Activated B cell treated with CpG ODN at 0.5 μM for 24 hours (primary cell): ENCODE results near the gene MEX3A. TPM values are rescaled to one million over a fixed set of nuclear protein-coding genes. Genes with fewer than 3 reads are reported as not detected.

ENCODE experiments used
- ATAC-seq: fragments of 200-7000 bp; cut with Tn5 transposase; one replicate; pipeline ENCODE4 v1.10.0; 2021; ENCODE audit warnings: low read depth, mild to moderate bottlenecking, moderate library complexity
- CTCF ChIA-PET: fragments of 350-600 bp; sonication (Branson Sonifier 250); formaldehyde crosslinking; loops from one replicate; lab custom pipeline; 2021; ENCODE audit warnings: antibody characterized with exemption; lab: Charles Lee
- POLR2A ChIA-PET: fragments of 350-600 bp; sonication (Branson Sonifier 250); formaldehyde crosslinking; loops from one replicate; lab custom pipeline; 2021; ENCODE audit warnings: antibody characterized with exemption; lab: Charles Lee
- DNase-seq: peaks from one replicate; pipeline ENCODE4 v3.0.0; 2022
- H3K27ac Mint-ChIP-seq: one replicate; pipeline ENCODE4 v1.8.0; 2020; ENCODE audit warnings: mixed read lengths
- H3K27me3 Mint-ChIP-seq: one replicate; pipeline ENCODE4 v1.8.0; 2021; ENCODE audit warnings: mixed read lengths
- H3K36me3 Mint-ChIP-seq: one replicate; pipeline ENCODE4 v1.8.0; 2021; ENCODE audit warnings: low read depth, mixed read lengths
- H3K4me1 Mint-ChIP-seq: one replicate; pipeline ENCODE4 v1.8.0; 2021; ENCODE audit warnings: mixed read lengths
- H3K4me3 Mint-ChIP-seq: one replicate; pipeline ENCODE4 v1.8.0; 2020; ENCODE audit warnings: mild to moderate bottlenecking, mixed read lengths
- H3K9me3 Mint-ChIP-seq: one replicate; pipeline ENCODE4 v1.8.0; 2020; ENCODE audit warnings: mixed read lengths
- intact Hi-C: fragments of 100-400 bp; cut with micrococcal nuclease; formaldehyde crosslinking; loops from one replicate; pipeline ENCODE4 v1.15.1; 2024
- total RNA-seq: library from RNA; stranded (reverse); gene quantifications from 2 replicates; pipeline ENCODE4 v1.2.3, GENCODE V29; 2022
- TF ChIP-seq, protein P1 (sequence below): fragments of 200-600 bp; IDR thresholded peaks from one replicate; pipeline ENCODE4 v1.8.0; 2022; ENCODE audit warnings: antibody characterized with exemption, mild to moderate bottlenecking

The MEX3A gene
- total RNA-seq, 1 donor from 2014 or later, result 0.47 TPM

DNA sequence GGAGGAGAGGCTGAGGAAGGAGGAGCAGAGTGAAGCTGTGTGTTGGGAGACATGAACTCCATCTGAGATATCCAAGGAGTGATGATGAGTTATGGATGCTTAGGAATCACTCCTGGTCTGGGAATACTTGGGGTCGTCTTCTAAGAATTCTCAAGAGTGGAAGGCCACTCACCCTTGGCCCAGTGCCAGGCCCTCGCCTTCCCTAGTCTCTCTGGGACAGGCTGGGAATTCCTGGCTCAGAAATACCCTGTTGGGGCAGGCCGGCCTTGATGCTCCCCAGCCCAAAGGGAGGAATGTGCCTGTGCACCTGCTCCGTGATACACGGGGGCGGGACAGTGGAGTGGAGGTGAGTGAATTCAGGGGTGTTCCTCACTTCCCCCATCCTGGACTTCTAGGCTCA, 19.6 kb upstream of the MEX3A start:
- ChIA-PET CTCF (interaction anchor here (13.7 kb wide), 1 partner anchor 29 kb away, joined by 422 read pairs; no protein-coding TSS in a partner anchor), POLR2A (interaction anchor here (7.8 kb wide), 1 partner anchor 13 kb away, joined by 78 read pairs; the partner anchor contains the start of gene LMNA)
- Mint-ChIP-seq H3K27me3 (no peaks in the 10 kb centered on the region), H3K4me3 (no peak overlapping the region), H3K4me1 (peaks cover 61% of the 10 kb centered on the region), H3K9me3 (no peaks in the 10 kb centered on the region), H3K36me3 (no peaks in the 10 kb centered on the region), H3K27ac (no peak overlapping the region)
- DNase-seq, result no peak
- intact Hi-C loops, result no loop called here
- TF ChIP-seq, protein P1, sequence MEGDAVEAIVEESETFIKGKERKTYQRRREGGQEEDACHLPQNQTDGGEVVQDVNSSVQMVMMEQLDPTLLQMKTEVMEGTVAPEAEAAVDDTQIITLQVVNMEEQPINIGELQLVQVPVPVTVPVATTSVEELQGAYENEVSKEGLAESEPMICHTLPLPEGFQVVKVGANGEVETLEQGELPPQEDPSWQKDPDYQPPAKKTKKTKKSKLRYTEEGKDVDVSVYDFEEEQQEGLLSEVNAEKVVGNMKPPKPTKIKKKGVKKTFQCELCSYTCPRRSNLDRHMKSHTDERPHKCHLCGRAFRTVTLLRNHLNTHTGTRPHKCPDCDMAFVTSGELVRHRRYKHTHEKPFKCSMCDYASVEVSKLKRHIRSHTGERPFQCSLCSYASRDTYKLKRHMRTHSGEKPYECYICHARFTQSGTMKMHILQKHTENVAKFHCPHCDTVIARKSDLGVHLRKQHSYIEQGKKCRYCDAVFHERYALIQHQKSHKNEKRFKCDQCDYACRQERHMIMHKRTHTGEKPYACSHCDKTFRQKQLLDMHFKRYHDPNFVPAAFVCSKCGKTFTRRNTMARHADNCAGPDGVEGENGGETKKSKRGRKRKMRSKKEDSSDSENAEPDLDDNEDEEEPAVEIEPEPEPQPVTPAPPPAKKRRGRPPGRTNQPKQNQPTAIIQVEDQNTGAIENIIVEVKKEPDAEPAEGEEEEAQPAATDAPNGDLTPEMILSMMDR, result no peak
- no peak for ATAC-seq

DNA sequence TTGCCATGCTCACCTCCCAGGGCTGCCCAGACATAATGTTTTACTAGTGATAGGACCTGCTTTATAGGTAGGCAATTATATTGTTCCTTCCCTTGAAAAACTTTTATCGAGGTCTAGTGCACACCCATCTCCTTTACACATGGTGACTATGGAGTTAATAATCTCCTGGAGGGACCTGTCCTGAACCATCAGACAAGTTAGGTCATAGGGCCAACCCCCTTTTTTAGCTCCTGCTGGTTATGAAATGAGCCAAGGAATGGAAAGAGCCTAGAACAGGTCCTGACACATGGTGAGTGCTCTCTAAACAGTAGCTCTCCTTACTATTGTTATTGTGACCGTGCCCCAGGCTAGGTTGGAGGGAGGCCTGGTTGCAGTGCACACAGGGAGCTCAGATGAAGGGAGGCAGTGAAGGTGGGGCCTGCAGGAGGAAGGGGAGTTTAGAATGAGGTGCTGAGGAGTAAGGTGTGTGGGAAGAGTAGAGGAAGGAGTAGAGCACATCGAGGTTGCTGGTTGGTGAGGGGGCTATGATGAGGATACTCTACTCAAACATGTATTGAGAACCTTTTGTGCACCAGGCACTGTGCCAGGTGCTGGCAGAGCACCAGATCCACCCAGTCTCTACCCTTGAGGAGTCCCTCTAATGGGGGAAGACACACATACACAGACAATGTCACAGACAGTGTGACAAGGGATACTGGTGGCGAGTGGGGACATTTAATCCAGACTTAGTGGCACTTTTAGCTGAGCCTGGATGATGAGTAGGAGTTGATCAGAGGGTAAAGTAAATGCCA, 18.1 kb upstream of the MEX3A start:
- peaks cover 60% of the 10 kb centered on the region for H3K4me1 Mint-ChIP-seq

GRCh38 chr1:156099282-156099681, 17.0 kb upstream of the MEX3A start:
- H3K4me1 Mint-ChIP-seq, result peaks cover 51% of the 10 kb centered on the region

More for the DNA sequence above, 18.1 kb upstream of the MEX3A start:
- no peak overlapping the region for H3K4me3 Mint-ChIP-seq
- no peaks in the 10 kb centered on the region for H3K9me3 Mint-ChIP-seq
- no peaks in the 10 kb centered on the region for H3K36me3 Mint-ChIP-seq
- TF ChIP-seq, protein P1, result no peak
- H3K27me3 Mint-ChIP-seq, result no peaks in the 10 kb centered on the region
- intact Hi-C loops, result no loop called here
- no peak for ATAC-seq
- CTCF ChIA-PET, result interaction anchor here (1.0 to 13.7 kb wide), 2 partner anchors 10 to 30 kb away, joined by 3 to 422 read pairs; no protein-coding TSS in a partner anchor
- no peak overlapping the region for H3K27ac Mint-ChIP-seq
- no peak for DNase-seq
- POLR2A ChIA-PET, result interaction anchor here (7.8 kb wide), 1 partner anchor 14 kb away, joined by 78 read pairs; the partner anchor contains the start of gene LMNA

DNA sequence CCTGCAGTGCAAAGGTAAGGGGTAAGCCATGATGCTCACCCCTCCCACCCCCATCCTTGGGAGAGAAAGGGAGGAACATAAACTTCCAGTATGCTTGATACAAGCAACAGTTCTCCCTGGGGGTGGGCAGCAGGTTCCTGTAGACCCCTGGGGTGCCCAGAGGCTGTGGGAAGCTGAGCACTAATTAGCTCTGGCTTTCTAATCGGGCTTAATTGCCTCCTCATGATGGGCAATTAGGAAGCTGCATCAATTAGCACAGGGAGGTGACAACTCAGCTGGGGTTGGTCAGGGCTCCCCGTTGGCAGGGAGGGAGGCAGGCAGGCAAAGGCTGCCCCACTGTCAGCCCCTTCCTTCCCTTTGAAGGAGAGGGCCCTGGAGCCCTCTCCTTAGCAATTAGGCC, 16.5 kb upstream of the MEX3A start:
- Mint-ChIP-seq H3K9me3 (no peaks in the 10 kb centered on the region), H3K4me1 (peaks cover 46% of the 10 kb centered on the region), H3K27me3 (no peaks in the 10 kb centered on the region), H3K36me3 (no peaks in the 10 kb centered on the region), H3K27ac (peak overlapping the region; percentile 99), H3K4me3 (no peak overlapping the region)
- TF ChIP-seq, protein P1, result no peak
- ChIA-PET CTCF (interaction anchor here (1.3 to 13.7 kb wide), 2 partner anchors 24 to 32 kb away, joined by 4 to 422 read pairs; no protein-coding TSS in a partner anchor), POLR2A (interaction anchor here (3.4 to 7.8 kb wide), 3 partner anchors 9 to 29 kb away, joined by 61 to 154 read pairs (median 78); partner anchors contain the start of gene LMNA)
- ATAC-seq (no peak), DNase-seq (no peak)
- intact Hi-C loops, result loop anchor here (5.0 kb wide), 1 partner anchor 114 kb away; the partner anchor contains the start of gene PMF1

More at GRCh38 chr1:156099282-156099681, 17.0 kb upstream of the MEX3A start:
- ChIA-PET CTCF (interaction anchor here (1.3 to 13.7 kb wide), 2 partner anchors 23 to 31 kb away, joined by 4 to 422 read pairs; no protein-coding TSS in a partner anchor), POLR2A (interaction anchor here (5.8 to 7.8 kb wide), 2 partner anchors 15 to 29 kb away, joined by 78 to 154 read pairs; partner anchors contain the start of gene LMNA)
- ATAC-seq (no peak), DNase-seq (no peak)
- Mint-ChIP-seq H3K27me3 (no peaks in the 10 kb centered on the region), H3K9me3 (no peaks in the 10 kb centered on the region), H3K36me3 (no peaks in the 10 kb centered on the region), H3K27ac (no peak overlapping the region), H3K4me3 (no peak overlapping the region)
- TF ChIP-seq, protein P1, result no peak
- intact Hi-C loops, result loop anchor here (5.0 kb wide), 1 partner anchor 113 kb away; the partner anchor contains the start of gene PMF1
